NOMO-1 treated with dmso at 0.1 percent for 144 hours (cell line): ENCODE measurements around the gene SPANXC.
A peak's percentile ranks its signal among the peaks of the same experiment; 100 is the strongest.
"Not testable (repeated sequence)": the region's sequence is repeated elsewhere in the genome, so short reads cannot be mapped to it uniquely, and the experiment has no call there.

Experiments
- DNase-seq: peaks from one replicate; lab custom pipeline; 2025; ENCODE audit not compliant: unreplicated experiment; lab: John Stamatoyannopoulos, UW

The SPANXC gene, protein sequence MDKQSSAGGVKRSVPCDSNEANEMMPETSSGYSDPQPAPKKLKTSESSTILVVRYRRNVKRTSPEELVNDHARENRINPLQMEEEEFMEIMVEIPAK

DNA sequence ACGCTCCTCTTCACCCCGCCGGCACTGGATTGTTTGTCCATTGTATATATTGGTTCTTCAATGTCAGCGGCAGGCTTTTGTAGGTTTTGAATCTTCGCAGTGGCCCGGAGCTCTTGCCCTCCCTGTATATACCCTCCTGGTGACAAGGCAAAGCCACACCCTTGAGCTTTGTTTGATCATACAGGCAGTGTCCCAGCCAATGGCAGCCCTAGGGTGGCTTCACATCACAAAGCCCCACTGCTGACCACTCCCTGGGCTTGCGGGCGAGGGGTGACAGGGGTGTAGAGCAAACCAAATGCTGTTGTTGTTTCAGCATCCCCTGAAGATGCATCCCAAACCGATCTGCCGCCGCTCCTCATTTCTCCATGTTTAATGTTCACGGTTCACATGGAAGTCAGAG, at the start of gene SPANXC:
TSS of gene SPANXC (minus strand) at position 101 of the 400 bp plus-strand sequence. CDS start at position 41, 60 bp downstream.
- not testable (repeated sequence) for DNase-seq

DNA sequence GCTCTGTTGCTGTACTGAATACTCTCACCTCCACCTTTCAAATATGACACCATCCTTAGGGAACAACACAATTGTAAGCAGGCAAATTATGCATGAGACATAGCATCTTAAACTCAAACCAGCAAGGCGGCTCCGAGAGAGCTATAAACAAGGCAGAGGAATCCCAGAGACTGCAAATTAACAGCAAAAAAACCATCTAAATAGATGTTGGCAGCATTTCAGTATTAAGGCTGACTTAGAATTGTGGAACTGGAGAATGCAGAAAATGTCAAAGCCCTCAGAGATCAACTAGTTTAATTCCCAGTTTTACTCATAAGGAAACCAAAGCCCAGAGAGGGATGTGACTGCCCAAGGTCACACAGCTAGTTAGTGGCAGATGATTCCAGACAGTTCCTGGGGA, 37.2 kb upstream of the SPANXC start:
- DNase-seq: no peak

DNA sequence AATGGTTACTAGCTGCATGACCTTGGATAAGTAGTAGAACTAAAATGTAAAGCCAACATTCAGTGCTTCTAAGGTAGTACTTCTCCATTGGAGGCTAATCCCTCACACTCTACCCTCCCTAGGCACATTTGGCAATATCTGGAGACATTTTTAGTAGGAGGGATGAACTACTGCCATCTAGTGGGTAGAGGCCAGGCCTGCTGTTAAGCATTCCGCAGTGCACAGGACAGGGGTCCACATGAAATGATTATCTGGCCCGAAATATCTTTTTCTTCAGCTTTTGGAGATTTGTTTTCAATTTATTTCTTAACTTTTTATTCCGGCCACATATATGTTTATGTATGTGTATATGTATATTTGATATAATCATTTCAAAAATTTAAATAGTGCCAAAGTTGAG, 36.0 kb upstream of the SPANXC start:
- DNase-seq: peak; percentile 0

DNA sequence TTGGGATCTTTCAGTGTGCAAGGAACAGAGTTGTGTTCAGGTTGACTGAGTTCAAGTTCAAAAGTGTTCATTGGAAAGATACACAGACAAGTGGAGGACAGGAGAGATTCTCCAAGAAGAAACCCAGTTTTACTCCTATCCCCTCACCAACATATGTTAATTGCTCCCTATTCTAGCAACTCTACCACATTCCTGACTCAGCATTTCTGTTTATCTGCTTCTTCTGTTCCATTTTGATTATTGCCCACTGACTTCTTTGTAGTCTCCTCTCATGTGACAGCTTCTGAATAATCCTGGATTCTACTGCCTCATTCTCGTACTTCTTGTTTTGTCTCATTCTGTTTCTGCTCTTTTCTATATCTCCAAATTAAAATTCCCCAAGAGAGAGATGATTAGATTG, 15.8 kb upstream of the SPANXC start:
- no peak for DNase-seq

DNA sequence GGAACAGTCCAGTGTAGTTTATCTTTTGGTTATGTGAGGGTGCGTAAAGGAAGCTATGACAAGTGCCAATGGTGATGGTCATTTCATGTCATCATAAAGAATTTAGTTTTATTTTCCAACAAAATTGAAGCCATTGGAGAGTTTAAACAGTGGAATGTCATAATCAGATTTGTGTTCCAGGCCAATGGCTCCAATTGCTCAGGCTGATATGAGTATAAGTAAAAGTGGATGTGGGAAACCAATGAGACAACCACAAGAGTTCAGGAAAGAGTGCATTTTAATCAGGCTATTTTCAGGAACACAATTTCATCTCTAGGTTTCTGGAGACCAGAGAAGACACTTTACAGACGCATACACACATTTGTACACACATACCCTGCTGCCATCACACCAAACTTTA, 20.7 kb downstream of the SPANXC start:
- DNase-seq: no peak

DNA sequence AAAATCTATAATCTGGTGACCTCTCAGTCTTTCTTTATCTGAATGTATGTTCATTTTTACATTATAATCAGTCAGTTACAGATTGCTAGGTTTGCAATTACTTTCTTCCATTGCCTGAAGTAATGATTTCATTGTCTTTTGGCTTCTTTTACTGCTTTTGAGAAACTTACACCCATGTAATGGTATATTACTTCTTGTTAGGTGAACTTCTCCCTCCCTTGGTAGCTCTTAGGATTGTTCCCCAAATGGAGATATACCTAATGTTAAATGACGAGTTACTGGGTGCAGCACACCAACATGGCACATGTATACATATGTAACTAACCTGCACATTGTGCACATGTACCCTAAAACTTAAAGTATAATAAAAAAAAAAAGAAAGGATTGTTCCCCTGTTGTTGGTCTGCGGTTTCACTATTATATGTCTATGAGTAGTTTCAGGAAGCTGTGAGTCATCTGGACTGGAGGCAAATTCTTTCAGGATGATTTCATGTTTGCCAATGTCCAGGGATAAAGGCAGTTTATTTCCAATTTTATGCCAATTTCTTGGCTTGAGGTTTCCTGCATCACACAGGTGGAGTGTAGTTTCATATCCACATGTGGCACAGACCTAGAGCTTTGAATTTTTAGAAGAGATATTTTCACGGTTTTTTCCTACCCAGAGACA, 21.8 kb downstream of the SPANXC start:
- DNase-seq: no peak

DNA sequence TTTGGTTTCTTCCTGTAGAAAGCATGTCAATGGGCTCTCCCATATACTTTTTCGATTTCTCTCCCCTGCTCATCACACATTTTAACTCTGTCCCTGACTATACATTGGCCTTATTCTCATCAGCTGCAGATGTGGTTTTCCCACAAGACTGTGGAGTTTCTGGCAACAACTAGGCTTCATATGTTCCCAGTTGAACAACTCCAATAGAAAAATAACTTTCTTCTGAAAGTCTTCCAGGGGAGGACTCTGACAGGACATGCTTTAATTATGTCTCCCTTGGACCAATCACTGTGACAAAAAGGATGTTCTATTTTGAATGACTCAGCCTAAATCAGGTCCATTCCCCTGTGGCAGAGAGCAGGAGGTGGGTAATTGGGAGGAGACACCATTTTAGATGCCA, 28.1 kb downstream of the SPANXC start:
- DNase-seq: no peak

DNA sequence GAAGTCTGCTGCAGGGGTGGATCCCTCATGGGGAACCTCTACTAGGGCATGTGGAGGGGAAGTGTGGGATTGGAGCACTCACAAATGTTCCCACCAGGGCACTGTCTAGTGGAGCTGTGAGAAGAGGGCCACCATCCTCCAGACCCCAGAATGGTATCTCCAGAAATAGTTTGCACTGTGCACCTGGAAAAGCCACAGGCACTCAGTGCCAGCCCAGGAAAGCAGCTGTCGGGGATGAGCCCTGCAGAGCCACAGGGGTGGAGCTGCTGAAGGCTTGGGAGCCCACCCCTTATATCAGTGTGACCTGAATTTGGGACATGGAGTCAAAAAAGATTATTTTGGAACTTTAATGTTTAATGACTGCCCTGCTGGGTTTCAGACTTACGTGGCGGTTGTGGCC, 40.4 kb downstream of the SPANXC start:
- no peak for DNase-seq
